Myocyte (in vitro differentiated cells): ENCODE measurements around the gene HDAC8. TPM values are rescaled to one million over a fixed set of nuclear protein-coding genes. Genes with fewer than 3 reads are reported as not detected.

Source experiments
- DNase-seq: peaks from one replicate; pipeline ENCODE4 v3.0.0-alpha.2; 2012; ENCODE audit warnings: low read depth
- total RNA-seq: library from RNA; depleted of rRNA; stranded (reverse); fragments of >200 nt; gene quantifications from 2 replicates; pipeline ENCODE4 v1.2.3, GENCODE V29; 2014

Gene HDAC8
- total RNA-seq, 1 donor from 2014 or later, result 25.0 TPM

DNA sequence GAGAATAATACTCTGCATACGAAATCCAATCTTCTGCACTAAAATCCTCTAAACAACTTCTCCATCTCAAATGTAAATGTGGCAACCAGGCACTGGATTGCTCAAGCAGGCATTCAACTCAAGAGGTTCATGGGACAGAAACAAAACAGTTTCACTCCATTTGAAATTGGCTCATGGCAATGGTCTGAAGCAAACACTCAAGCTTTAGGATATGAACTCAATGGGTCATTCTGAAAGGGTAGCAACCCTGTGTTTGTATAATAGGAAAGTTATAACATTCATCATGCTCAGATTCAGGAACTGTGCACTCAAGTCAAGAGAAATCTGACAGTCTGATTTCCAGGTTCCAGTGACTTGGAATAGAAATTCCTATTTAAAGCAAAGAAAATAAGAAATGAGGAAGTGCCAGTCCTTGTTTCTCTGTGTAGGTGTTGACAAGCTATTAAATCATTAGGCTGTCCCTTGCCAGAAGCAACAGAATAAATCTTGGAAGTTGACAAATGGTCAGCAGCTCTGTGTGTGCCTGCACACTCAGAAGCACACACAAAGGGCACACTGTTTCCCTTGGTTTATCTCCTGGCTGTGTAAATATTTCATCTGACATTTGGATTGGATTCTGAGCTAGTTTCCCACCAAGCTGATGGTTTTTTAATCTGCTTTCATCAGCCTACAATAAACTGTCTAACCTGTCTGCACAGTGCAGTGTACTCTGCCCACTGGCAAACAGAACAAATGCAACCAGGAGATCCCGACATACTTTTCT lies 191.0 kb downstream of the HDAC8 start:
- DNase-seq, result no peak

DNA sequence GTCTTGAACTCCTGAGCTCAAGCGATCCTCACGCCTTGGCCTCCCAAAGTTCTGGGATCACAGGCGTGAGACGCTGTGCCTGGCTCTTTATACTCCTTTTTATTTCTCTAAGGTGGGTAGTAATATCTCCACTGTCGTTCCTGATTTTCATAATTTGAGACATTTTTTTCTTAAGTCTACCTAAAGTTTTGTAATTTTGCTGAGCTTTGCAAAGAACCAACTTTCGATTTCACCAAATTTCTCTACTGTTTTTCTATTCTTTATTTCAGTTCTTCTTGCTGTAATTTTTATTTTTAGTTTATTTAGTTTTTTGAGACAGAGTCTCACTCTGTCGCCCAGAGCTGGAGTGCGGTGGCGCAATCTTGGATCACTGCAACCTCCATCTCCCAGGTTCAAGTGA lies 196.5 kb downstream of the HDAC8 start:
- no peak for DNase-seq

DNA sequence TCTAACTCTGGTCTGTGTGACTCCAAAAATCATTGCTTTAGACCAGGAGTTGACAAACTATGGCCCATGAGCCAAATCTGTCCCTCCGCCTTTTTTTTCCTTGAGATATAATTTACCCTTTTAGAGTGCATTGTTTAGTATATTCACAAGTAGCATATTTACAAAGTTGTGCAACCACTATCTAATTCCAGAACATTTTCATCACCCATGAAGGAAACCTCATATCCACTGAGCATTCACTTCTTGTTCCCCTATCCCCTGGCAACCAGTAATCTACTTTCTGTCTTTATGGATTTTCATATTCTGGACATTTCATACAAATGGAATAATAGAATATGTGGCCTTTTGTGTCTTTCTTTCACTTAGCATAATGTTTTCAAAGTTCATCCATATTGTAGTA lies 199.5 kb downstream of the HDAC8 start:
- no peak for DNase-seq

DNA sequence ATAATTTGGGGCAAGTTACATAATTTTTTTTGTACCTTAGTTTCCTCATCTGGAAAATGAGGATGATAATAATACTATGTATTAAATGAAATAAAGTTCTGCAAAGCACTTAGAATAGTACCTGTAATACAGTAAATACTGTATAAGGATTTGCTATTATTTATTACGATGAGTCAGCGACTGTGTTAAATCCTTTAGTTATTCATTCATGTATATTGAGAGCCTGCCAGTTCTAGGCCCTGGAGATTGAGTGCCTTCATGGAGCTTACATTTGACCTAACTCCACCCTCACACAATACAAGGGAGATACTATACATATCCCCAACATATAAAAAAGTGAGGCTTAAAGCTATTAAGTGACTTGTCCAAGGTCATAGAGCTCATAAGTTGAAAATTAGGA lies 199.9 kb downstream of the HDAC8 start:
- no peak for DNase-seq

DNA sequence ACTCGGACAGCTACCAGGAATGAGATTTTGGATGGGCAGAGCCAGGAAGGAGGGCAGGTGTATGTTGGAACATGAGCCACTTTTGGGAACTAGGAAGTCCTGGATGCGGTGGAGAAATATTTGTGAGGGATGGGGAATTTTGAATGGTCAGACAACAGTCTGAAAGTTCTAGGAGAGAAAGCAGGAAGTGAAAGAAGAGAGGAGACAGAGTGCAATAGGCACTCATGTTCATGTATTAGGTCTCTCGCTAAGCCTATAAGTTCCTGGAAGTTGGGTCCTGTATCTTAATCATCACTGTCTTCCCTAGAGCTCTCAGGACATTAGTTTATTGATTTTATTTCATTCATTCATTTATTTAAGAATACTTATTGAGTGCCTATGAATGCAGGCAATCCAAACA lies 201.2 kb downstream of the HDAC8 start:
- DNase-seq, result no peak

DNA sequence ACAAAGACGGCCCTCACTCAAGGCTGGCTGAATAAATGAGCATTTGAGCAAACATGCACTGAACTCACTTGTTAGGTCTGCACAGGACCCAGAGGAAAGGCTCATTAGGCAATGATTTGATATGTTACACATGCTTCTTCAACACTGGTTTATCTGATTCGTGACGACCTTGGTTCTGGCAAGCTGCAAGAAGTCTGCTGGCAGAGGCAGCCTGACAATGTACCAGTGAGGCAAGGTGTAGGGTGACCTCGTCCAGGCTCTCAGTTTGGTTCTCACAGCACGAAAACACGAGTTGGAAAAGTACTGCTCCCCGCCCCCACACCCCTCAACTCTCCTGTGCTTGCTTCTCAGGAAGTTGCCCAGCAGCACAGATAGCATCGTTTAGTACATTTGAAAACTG lies 203.8 kb downstream of the HDAC8 start:
- DNase-seq, result no peak

DNA sequence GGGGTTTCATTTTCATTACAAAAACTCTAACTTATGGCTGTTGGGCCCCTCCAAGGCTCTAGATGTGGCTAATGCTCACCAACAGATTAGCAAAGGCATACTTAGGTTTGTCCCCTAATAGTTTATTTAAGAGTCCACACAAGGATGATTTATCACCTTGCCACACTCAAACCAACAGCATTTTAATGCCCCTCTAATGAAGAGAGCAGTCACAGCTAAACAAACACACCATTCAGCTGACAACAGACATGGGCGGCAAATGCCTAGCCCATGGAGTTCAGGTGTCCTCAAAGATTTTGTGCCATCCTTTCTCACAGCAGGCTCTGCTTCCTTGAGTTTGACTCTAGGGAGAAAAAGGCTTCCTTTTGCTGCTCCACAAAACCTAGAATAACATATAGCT lies 205.1 kb downstream of the HDAC8 start:
- no peak for DNase-seq

DNA sequence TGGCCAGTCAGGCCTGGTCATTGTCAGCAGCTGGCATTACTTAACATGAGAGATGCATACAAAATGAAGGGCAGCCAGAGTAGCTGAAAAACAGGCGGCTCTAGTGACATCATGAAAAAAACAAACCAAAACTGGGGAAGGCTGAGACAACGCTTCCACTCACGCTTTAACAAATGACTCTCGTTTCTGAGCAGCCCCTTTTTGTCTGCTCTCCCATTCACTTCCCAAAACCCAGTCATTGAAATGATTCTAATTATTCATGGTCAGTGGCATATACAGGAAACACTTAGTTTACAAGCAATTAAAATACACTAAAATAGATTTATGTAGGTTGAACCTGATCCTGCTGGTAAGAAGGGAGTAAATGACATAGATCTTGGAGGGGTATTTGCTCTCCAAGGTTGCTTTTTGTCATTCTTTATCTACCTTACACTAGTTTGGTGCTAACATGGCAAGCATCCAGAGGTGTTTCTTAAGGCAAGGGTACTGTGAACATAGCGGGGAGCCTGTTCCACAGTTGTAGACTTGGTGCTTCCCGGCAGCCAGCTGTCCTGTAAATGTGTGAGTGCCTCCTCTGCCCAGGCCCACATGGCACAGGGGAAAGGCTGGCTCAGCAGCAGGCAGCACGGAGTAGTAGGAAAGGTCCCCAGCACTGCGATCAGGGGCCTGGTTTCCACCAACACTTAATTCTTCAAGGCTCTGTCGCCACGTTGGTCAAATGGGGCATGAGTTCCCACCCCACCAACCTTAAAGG lies 205.8 kb downstream of the HDAC8 start:
- DNase-seq, result no peak

DNA sequence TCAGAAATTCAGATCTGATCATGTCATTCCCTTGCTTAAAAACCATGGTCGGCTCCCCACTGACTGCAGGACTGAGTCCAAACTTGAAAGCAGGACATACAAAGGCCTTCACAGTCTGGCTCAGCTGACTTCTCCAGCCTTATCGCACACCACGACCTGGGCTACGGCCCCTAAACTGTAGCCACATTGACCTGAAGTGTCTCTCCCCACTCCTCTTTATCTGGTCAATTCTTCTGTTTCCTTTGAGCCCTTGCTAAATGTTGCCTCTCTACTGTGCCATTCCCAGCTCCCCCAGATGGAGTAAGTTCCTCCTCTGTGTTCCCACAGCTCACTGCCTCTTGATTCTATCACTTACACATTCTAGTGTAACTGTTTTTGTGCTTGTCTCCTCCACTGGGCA lies 206.5 kb downstream of the HDAC8 start:
- DNase-seq, result no peak

DNA sequence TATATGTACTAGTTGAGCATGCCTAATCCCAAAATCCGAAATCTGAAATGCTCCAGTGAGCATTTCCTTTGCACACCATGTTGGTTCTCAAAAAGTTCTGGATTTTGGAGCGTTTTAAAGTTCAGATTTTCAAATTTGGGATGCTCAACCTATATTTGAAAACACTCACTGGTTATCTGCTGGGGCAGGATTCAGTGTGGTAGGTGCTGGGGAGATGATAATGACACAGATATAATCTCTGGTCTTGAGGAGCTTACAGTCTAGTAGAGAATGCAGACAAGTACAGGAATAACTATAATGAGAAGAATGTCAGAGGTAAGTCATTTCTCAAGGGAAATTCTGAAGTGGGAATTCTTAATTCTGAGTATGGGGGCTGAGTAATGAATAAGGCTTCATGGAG lies 207.5 kb downstream of the HDAC8 start:
- DNase-seq, result no peak

DNA sequence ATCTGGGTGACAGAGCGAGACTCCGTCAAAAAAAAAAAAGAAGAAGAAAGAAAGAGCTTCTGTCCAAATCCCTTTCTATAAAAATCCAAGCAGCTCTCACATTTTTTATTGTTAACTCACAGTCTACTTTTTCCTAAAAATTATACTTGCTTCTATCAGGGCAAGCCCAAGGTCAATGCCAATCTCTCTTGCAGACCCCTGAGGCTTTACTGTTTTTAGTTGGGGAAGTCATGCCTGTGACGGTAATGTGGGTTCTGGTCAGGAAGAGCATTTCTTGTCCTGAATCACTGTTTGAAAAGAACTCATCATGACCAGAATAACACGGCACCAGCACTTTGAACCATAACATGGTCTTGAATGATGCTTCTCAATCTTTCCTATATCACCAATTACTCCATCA lies 212.3 kb downstream of the HDAC8 start:
- no peak for DNase-seq

DNA sequence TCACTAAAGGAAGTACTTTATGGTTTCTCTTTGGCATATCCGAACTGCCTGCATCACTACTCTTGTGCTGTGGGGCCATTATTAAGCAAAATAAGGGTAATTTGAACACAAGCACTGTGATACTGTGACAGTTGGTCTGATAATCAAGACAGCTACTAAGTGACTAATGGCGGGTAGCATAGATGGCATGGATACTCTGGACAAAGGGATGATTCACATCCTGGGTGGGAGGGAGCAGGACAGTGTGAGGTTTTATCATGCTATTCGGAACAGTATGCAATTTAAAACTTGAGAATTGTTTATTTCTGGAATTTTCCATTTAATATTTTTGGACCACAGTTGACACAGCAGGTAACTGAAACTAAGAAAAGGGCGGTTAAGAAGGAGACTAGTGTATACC lies 214.3 kb downstream of the HDAC8 start:
- DNase-seq, result peak; percentile 43

DNA sequence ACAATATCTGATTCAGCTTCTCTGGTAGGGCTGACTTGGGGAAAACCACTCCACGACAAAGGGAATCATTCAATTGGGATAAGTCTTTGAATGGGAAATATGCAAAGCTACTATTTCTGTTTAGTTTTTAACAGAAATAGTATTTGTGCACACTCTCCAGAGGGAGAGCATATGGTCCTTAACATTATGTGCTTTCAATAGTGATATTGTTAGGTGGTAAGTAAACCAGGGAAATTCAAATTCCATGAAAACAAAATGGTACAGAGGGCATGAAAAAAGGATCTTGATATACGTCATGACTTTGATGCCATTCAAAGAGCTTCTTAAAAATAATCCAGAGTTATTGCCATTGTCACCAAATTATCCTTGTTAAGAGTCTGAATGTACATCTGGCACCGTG lies 219.9 kb downstream of the HDAC8 start:
- DNase-seq, result no peak

DNA sequence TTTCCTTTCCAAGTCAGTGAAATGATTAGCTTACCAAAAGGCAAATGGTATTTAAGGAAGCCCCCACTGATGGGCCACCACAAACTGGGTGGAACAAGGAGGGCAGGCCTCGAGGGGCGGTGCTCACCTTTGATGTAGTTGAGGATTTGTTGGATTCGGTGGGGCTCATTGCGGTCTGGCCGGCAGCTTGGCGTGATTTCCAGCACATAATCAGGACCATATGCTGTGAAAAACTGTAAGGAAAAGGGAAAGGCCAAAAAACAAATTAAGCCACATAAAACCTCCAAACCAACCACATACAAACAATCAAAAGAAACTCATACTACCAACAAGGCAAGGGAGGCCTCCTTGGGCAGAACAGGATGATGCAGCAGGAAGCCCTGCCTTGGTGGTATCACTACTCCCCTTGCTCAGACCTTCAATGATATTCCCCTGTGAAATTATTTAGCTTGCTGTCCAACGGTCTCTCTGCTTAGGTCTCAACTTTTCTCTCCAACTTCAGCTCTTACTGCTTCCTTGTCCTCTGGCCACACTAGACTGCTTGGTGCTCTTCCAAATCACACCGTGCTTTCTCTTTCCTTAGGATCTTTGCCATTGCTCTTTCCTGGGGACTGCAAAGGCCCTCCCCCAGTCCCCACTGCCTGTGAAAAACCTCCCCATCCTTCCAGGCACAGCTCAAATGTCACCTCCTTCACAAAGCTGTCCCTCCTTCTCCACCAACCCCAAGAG lies 220.9 kb downstream of the HDAC8 start:
- DNase-seq, result no peak

DNA sequence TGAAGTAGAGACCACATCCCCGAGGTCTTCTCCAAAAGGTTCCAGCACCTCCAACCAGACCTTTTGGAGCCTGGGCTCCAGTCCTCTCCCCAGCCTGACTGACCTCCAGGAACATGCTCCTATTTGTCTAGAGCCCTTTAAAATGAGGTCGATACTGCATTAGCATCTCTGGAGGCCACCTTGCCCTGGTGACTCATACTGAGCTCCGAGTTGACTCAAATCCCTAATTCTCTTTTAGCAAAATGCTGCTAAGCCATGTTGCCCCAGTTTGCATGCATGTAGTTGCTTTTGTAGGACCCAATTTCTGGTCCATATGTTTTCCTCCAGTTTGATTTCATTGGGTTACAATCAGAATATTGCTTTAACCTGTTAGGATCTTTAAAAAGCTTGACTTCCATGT lies 223.5 kb downstream of the HDAC8 start:
- DNase-seq, result no peak

DNA sequence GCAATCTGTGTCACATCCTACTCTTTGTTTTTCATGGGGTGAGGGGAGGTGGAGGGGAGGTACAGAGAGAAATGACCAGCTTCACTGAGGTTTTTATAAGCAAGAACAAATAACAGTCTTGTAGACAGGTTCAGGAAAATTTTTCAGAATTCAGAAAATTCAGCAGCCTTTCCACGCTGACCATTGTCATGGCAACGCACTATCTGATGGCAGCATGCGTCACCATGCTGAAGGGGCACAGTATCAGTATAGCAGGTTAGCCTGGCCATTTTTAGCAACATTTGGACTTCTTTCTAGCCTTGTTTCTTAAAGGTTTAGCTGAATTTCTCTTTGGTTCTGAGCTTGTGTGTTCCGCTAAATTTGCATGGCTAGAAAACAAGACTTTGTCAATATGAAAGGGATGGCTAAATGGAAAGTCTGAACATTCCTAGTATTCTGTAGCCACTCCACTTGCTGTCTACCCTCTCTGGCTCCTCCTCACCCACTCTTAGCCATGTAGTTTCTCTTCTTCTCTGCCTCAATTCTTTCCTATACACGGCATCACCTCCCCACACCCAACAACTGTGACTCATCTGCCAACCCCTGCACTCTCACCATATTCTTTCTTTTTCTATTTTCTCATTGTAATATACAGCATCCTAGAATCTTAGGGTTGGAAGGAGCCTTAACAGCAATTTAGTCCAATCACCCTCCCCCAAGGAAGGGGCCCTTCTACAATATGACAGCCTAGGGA lies 224.2 kb downstream of the HDAC8 start:
- DNase-seq, result no peak

DNA sequence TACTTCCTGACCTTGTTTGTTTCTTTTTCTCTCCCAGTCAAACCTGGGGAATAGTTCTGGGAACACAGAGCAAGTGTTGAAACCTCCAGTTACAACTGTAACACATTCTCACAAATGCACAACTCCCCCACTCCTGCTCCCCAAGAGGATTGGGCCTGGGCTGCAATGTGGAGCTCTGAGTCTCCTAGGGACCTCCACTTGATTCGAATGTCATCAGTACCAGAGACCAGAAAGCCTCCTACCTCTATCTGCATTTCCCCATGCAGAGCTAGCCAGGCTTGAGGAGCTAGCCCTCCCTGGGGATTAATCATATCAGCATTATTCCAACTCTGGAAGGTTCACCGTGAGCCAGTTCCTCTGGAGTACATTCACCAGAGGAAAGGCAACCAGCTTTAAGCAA lies 225.3 kb downstream of the HDAC8 start:
- no peak for DNase-seq

DNA sequence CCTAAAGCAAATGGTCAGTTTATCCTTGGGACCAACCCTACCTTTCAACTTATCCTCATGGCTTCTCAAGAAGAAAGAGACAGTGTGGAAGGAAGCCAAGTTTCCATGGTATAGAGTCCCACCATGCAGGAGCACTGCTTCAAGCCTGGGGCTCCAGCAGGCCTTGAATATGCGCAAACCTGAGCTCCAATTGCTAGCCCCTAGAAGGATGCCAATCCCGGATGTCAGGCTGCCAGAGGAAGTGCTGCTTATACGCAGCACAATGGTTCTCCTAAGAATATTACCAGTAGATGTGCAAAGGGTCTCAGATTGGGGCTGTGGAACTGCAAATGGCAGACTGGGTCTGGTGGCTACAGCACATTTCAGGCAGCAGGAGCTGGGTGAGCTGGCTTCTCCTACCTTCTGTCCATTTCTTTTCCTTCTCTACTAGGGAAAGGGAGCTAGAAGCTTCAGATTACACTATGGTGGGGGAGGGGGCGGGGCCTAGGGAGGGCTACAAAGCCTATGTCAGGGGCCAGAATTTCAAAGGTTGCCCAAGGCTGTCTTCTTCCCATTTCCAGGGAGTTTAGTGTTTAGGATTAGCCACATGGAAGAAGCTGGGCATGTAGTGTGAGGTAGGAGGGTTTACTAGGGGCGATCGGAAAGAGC lies 226.2 kb downstream of the HDAC8 start:
- no peak for DNase-seq

DNA sequence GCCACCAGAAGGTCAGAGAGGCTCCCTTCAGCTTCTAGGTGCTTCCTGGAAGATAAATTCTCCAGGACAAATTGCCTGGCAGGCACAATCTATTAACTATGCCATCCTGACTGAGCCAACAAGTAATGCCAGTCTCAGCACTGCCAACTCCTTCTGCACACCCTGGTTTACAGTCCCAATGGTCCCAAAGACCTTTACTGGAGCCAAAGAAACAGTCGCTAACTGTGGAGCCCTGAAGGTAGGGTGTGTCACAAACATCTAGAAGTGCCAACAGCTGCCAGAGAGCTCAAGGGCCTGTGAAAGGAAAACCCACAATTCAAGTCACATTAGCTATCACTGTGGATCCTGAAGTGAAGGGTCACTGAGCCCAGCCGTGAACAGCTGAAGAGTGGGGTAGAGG lies 232.0 kb downstream of the HDAC8 start:
- DNase-seq, result peak; percentile 58

DNA sequence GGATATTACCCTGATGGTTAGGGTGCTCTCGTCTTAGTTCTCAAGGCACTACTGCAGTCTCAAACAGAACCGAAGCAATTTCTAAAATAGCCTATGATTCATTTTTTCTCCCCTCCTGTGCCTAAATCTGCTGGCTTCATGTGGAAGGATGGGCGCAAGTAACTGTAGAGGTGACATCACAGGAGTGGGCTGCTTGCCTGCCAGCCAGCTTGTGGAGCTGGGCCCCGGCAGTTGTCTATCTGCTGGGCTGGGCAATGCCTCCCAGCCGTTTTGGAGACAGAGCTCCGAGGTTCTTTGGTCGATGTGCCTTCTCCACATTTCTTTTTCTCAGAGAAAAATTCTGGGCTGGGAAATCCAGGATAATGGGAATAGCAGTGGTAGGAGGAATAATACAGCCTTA lies 232.6 kb downstream of the HDAC8 start:
- DNase-seq, result no peak

DNA sequence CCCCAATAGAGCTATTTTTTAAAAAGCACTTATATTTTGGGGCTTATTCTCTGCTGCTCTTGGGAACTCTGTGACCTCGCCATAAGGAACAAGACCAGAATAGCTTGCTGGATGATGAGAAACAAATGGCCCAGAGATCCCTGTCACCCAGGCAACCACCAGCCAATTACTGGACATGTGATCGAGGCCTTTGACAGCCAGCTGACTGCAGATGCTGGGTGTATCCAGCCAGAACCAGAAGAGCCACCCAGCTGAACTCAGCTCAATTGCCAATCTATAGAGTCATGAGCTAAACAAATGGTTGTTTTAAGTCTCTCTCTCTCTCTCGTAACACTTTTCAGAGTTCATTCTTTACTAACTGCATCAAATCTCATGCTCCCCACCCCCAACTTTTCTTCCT lies 242.5 kb downstream of the HDAC8 start:
- DNase-seq, result no peak
